Suprapubic skin (tissue), 4 donors: ENCODE results near the gene TAF1D. TPM values are rescaled to one million over a fixed set of nuclear protein-coding genes. Genes with fewer than 3 reads are reported as not detected.

Experiments used
- DNase-seq, 2 donors: peaks; one replicate each; pipeline ENCODE4 v3.0.0-alpha.2; 2019; ENCODE audit warnings: low spot score in 2 of 2
- H3K27ac ChIP-seq: fragments of 200-600 bp; sonication (generic); one replicate; pipeline ENCODE4 v1.5.1; 2019
- H3K27me3 ChIP-seq: fragments of 200-600 bp; sonication (generic); one replicate; pipeline ENCODE4 v1.5.1; 2019
- H3K36me3 ChIP-seq: fragments of 200-600 bp; sonication (generic); one replicate; pipeline ENCODE4 v1.5.1; 2019
- H3K4me1 ChIP-seq: fragments of 200-600 bp; sonication (generic); one replicate; pipeline ENCODE4 v1.5.1; 2019
- H3K4me3 ChIP-seq: fragments of 200-600 bp; sonication (generic); one replicate; pipeline ENCODE4 v1.5.1; 2019; ENCODE audit warnings: mild to moderate bottlenecking
- H3K9me3 ChIP-seq: fragments of 200-600 bp; sonication (generic); one replicate; pipeline ENCODE4 v1.5.1; 2019
- EP300 ChIP-seq: sonication (generic); formaldehyde crosslinking; IDR thresholded peaks from one replicate; pipeline ENCODE4 v1.6.1; 2017; ENCODE audit warnings: antibody characterized with exemption
- POLR2A ChIP-seq, 2 donors: fragments of 450-650 bp; IDR thresholded peaks; one replicate each; pipeline ENCODE4 v1.6.1; 2017; ENCODE audit warnings: antibody characterized with exemption in 2 of 2, mild to moderate bottlenecking in 2 of 2, moderate library complexity in 2 of 2
- POLR2AphosphoS5 ChIP-seq, 3 donors: sonication (generic); formaldehyde crosslinking; IDR thresholded peaks; one replicate each; pipeline ENCODE4 v1.6.1; 2017; ENCODE audit warnings: antibody characterized with exemption in 3 of 3
- WGBS: methylation state at CpG from one replicate; pipeline ENCODE4 v1.1.5; 2018; 5-methylcytosine and 5-hydroxymethylcytosine counted together
- total RNA-seq, 4 donors: library from RNA; depleted of rRNA; stranded (reverse); fragments of >200 nt; gene quantifications; one replicate each; pipeline ENCODE4 v1.1.0, GENCODE V29; 2016
- TF ChIP-seq, protein P1 (sequence below), 2 donors: fragments of 200-600 bp in 1 of 2; fragments of 450-650 bp in 1 of 2; sonication (generic) in 1 of 2; IDR thresholded peaks; one replicate each; pipeline ENCODE4 v1.5.1; 2016 to 2019; ENCODE audit warnings: antibody characterized with exemption in 2 of 2, mild to moderate bottlenecking in 1 of 2, moderate library complexity in 1 of 2

The TAF1D gene, protein sequence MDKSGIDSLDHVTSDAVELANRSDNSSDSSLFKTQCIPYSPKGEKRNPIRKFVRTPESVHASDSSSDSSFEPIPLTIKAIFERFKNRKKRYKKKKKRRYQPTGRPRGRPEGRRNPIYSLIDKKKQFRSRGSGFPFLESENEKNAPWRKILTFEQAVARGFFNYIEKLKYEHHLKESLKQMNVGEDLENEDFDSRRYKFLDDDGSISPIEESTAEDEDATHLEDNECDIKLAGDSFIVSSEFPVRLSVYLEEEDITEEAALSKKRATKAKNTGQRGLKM
- 100 to 1,000 TPM in 1 of 4 donors, 10 to 100 TPM in 3; 53.5 to 142 (median 81.1) TPM for total RNA-seq

- H3K4me1 ChIP-seq = peaks cover 49% of the 10 kb centered on the region
- H3K4me3 ChIP-seq = peak within 1 kb of the TSS; percentile 87
- under 1% methylated on average over 55 of the region's 65 CpGs for WGBS
- no peaks in the 10 kb centered on the region for H3K9me3 ChIP-seq
- H3K27me3 ChIP-seq = no peaks in the 10 kb centered on the region
- peaks cover 26% of the 10 kb centered on the region for H3K36me3 ChIP-seq
- H3K27ac ChIP-seq = peak within 1 kb of the TSS; percentile 98
- peak; percentile 99 for DNase-seq
- peak; percentile 87 to 98 (median 92) for TF ChIP-seq POLR2AphosphoS5 (IDR thresholded peaks at IDR 0.05)
- TF ChIP-seq EP300 = no peak
- TF ChIP-seq, protein P1, sequence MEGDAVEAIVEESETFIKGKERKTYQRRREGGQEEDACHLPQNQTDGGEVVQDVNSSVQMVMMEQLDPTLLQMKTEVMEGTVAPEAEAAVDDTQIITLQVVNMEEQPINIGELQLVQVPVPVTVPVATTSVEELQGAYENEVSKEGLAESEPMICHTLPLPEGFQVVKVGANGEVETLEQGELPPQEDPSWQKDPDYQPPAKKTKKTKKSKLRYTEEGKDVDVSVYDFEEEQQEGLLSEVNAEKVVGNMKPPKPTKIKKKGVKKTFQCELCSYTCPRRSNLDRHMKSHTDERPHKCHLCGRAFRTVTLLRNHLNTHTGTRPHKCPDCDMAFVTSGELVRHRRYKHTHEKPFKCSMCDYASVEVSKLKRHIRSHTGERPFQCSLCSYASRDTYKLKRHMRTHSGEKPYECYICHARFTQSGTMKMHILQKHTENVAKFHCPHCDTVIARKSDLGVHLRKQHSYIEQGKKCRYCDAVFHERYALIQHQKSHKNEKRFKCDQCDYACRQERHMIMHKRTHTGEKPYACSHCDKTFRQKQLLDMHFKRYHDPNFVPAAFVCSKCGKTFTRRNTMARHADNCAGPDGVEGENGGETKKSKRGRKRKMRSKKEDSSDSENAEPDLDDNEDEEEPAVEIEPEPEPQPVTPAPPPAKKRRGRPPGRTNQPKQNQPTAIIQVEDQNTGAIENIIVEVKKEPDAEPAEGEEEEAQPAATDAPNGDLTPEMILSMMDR (IDR thresholded peaks at IDR 0.05) = no peak
- peak in 1 of 2 donors; percentile 91 for TF ChIP-seq POLR2A (IDR thresholded peaks at IDR 0.05)
Observed at GRCh38 chr11:93741094-93741881, at the start of gene TAF1D, which contains the start of gene C11orf54. Gene TAF1D (minus strand): TSS chr11:93741495. CDS start chr11:93739304, 2,191 bp downstream. Gene C11orf54 (plus strand): TSS chr11:93741672. CDS start chr11:93747394, 5,722 bp downstream.

- Histone ChIP-seq H3K36me3 (peaks cover 15% of the 10 kb centered on the region), H3K4me3 (peak overlapping the region; percentile 78), H3K27ac (peak overlapping the region; percentile 93), H3K4me1 (peaks cover 29% of the 10 kb centered on the region), H3K9me3 (no peaks in the 10 kb centered on the region), H3K27me3 (no peaks in the 10 kb centered on the region)
- WGBS = 0% methylated on average over 13 of the region's 13 CpGs
- no peak for DNase-seq
- TF ChIP-seq POLR2A (IDR thresholded peaks at IDR 0.05) (no peak), POLR2AphosphoS5 (IDR thresholded peaks at IDR 0.05) (no peak), EP300 (no peak)
- TF ChIP-seq, protein P1 (IDR thresholded peaks at IDR 0.05) = no peak
Observed at GRCh38 chr11:93784935-93785360, 43.7 kb upstream of the TAF1D start.

GRCh38 chr11:93784145-93784934 is 43.0 kb upstream of the TAF1D start, which contains the start of gene MED17:
Gene MED17 (plus strand): TSS chr11:93784282. CDS start chr11:93784514, 232 bp downstream.
- Histone ChIP-seq H3K4me1 (peaks cover 29% of the 10 kb centered on the region), H3K9me3 (no peaks in the 10 kb centered on the region), H3K4me3 (peak within 1 kb of the TSS; percentile 78), H3K27ac (peak within 1 kb of the TSS; percentile 93), H3K36me3 (peaks cover 11% of the 10 kb centered on the region), H3K27me3 (no peaks in the 10 kb centered on the region)
- WGBS = 0% methylated on average over 27 of the region's 72 CpGs
- TF ChIP-seq, protein P1 (IDR thresholded peaks at IDR 0.05) = peak; percentile 12 to 44
- TF ChIP-seq EP300 (no peak), POLR2AphosphoS5 (IDR thresholded peaks at IDR 0.05) (peak in 2 of 3 donors; percentile 22 to 73), POLR2A (IDR thresholded peaks at IDR 0.05) (peak; percentile 47 to 70)
- DNase-seq = peak; percentile 95

GRCh38 chr11:93783765-93784144 is 42.5 kb upstream of the TAF1D start:
- TF ChIP-seq, protein P1 (IDR thresholded peaks at IDR 0.05) = no peak
- TF ChIP-seq POLR2AphosphoS5 (IDR thresholded peaks at IDR 0.05) (no peak), EP300 (no peak), POLR2A (IDR thresholded peaks at IDR 0.05) (no peak)
- H3K4me1 ChIP-seq = peaks cover 29% of the 10 kb centered on the region
- peak overlapping the region; percentile 93 for H3K27ac ChIP-seq
- under 1% methylated on average over 10 of the region's 10 CpGs for WGBS
- no peaks in the 10 kb centered on the region for H3K27me3 ChIP-seq
- DNase-seq = no peak
- peak overlapping the region; percentile 78 for H3K4me3 ChIP-seq
- H3K9me3 ChIP-seq = no peaks in the 10 kb centered on the region
- peaks cover 5% of the 10 kb centered on the region for H3K36me3 ChIP-seq
